Stimulated activated CD8-positive, alpha-beta memory T cell treated with anti-CD3 and anti-CD28 coated beads, Interleukin-4, amount 100 ng/mL, for 24 hours (primary cell): Measurements from ENCODE around the gene WASF3.
"Not testable (repeated sequence)": the region's sequence is repeated elsewhere in the genome, so short reads cannot be mapped to it uniquely, and the experiment has no call there.

Source experiments
- DNase-seq: peaks from one replicate; pipeline ENCODE4 v3.0.0-alpha.2; 2020; ENCODE audit warnings: low read depth

Gene WASF3

DNA sequence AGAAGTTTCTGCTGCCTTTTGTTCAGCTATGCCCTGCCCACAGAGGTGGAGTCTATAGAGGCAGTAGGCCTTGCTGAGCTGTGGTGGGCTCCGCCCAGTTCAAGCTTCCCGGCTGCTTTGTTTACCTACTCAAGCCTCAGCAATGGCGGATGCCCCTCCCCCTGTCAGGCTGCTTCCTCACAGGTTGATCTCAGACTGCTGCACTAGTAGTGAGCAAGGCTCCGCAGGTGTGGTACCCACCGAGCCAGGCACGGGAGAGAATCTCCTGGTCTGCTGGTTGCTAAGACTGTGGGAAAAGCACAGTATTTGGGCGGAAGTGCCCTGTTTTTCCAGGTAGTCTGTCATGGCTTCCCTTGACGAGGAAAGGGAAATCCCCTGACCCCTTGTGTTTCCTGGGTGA lies 78.6 kb downstream of the WASF3 start:
- DNase-seq: not testable (repeated sequence)

DNA sequence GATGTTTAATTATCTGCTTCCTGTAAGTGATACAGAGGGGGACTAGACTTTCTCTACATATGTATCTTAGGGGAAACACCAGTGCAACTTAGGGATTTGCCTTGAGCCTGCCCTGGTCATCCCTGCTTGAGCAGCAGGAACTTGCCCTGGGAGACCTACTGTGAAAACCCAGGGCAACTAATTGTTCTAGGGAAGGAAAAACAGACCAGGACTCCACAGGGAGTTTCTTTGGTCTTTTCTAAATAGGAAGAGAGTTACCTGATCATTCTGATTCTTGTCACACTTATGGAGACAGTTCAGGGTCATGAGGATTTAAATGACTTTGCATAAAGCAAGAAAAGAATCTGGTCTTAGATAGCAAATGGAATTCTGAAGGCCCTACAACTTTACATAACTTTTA lies 89.1 kb downstream of the WASF3 start:
- no peak for DNase-seq

DNA sequence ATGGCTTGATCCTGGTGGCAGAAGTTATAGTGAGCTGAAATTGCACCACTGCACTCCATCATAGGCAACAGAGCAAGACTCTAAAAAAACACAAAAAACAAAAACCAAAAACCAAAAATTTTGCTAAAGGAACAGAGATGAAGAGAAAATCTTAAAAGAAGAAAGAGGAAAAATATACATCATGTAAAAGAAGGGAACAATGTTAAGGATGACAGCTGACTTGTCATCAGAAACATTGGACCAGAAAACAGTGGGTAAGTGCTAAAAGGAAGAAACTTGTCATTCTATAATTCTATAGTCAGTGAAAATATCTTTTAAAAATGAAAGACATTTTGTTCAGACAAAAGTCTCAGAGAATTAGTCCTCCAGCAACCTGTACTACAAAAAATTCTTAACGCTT lies 93.8 kb downstream of the WASF3 start:
- no peak for DNase-seq

DNA sequence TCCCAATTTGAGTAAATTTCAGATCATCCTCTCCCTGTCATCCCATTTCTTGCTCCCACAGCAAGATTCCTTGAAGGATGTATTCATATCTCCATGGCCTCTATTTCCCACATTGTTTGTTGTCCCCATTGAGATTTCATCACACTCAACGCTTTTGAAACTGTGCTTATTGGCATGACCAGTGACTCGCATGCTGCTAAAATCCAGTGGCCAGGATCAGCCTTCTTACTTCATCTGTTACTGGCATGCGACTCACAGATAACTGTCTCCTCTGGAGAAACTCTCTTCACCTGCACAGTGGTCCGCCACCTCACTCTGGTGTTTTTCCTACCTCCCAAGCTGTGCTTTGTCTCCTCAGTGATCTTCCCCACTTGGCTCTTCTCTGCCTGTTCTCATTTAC lies 95.8 kb downstream of the WASF3 start:
- DNase-seq: no peak

DNA sequence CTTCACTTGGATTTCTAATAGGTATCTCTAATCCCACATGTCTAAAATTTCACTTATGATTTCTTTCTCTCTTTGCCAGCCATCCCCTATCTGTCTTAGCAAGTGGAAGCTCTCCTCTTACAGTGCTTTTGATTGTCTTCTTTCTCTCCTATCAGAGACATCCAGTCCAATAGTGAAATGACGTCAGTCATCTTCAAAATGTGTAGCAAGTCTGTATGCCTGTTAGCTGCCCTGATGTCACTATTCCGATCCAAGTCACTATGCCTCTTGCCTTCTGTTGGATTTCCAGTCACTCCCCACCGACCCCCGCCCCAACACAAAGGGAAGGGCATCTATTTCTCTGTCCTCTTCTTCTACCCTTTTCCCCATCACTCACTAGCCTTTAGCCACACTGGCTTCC lies 96.4 kb downstream of the WASF3 start:
- DNase-seq: no peak

DNA sequence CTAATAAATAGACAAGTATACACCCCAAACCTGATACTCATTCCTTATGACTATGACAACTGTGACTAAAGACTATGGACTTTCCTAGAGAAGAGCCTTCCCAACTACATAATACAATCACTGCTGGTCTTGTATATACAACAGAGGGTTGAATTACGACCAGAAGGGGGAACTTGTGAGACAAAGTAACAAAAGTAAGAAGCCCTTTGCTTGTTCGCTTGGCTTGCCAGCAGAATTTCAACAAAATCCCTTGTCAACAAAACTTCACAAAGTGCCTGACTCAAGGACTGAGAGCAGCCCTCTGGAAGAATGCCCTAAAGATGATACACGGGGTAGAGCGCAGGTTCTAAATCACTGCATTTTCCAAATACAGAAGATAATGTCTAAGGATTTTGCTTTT lies 99.4 kb downstream of the WASF3 start:
- no peak for DNase-seq

DNA sequence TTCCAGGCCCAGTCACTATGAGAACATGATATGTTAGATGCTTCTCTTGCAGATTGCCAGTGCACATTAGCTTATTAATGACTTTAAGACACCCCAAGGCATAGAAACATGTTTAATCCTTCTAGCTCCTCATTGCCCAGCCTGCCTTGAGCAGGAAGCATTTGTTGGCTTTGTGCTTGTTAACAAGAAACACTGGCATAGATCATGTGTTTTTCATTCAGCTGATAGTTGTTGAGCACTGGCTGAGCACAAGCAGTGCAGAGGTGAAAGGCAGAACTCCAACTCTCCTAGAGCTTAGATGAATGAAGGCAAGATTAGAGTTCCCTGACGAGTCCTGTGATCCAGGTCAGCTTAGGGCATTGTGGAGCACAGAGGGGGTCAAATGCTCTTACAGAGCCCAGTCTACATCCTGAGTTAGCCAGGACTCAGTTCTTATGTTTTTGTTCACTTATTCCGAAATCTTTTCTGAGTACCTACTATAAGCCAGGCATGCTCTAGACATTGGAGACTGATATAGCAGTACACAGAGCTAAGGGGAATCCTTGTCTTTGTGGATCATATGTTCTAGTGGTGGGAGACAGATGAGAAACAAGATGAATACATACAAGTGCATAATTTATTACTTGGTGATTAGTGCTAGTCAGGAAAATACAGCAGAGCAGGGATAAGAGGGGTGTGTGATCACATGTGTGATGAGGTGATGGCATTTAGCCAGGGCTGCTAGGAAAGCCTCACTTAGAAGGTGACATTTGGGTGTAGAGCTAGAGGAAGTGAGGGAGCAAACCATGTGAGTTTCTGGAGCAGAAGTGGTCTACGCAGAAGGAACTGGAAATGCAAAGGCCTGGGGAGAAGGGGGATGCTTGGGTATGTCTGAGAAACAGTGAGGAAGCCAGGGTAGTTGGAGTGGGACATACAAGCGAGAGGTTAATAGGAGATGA lies 101.2 kb downstream of the WASF3 start:
- DNase-seq: no peak

DNA sequence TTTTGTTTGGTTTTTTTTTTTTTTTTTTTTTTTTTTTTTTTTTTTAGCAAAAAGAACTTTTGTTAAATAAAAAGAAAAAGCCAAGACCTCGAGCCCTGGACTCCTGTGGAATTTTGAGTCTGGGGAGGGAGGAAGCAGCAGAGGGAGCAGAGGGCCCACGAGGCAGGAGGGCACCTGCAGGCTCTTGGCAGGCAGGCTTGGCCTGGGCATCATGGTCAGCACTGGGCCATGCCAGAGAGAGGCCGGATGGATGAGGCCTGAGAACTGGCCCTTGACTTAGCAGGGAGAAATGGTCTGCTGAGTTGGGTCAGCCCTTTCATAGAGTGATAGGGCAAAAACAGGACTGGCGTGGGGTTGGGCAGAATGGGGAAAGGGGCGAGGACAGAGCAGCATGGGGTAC lies 102.7 kb downstream of the WASF3 start:
- no peak for DNase-seq

DNA sequence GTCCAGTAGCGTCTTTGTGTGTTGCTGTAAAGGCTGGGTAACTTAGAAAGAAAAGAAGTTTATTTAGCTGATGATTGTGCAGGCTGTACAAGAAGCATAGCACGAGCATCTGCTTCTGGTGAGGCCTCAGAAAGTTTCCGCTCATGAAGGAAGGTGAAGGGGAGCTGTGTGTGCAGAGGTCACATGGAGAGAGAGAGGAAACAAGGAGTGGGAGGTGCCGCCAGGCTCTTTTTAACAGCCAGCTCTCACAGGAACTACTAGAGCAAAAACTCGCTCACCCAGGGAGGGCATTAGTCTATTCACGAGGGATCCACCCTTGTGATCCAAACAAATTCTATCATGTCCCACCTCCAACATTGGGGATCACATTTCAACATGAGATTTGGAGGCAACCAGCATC lies 103.3 kb downstream of the WASF3 start:
- DNase-seq: no peak

DNA sequence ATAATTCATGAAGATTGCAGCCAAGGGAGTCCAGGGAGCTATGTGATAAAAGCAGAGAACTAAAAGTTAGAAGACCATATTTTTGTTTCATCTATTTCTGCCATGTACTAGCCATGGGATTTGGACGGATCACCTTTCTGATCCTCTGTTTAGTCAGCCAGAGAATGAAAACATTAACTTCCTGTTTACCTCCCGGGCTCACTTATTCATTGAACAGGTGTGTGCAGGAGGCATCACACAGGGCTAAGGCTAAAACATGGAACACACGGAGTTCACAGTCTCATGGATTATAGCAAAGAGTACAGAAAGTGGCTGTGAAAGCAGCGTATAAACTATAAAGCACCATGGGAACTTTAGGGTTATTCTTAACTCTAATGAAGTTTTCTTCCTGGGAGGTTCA lies 106.3 kb downstream of the WASF3 start:
- DNase-seq: no peak

DNA sequence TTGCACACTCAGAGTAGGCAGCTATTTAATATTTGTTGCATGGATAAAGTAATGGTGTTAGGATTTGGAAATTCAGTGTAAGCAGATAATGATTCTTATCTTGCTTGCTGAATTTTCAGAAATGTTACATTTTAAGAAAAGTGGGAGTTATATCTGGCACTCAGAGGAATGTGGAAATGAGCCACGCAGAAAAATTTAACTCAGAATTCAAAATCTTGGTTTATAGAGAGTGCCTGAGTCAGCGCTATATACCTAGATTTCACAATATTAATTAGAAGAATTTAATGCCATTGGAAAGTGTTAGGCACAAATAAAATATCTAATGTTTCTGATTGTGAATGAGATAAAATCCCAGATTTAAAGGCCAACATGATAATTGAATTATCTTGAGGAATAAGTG lies 106.8 kb downstream of the WASF3 start:
- no peak for DNase-seq

DNA sequence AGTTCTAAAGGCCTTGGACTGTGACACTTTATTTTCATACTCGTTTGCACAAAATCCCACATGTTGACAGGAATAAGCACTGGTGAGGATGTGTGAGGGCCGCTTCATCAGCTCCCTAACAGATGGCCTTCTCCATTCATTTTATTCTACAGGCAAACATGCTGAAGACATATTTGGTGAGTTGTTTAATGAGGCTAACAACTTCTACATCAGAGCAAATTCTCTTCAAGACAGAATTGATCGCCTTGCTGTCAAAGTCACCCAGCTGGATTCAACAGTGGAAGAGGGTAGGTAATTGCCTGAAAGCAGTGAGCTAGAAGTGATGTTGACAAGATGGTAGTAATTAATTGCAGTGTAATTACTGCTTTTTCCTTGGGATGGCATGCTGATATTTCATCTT lies 107.4 kb downstream of the WASF3 start:
- DNase-seq: no peak

DNA sequence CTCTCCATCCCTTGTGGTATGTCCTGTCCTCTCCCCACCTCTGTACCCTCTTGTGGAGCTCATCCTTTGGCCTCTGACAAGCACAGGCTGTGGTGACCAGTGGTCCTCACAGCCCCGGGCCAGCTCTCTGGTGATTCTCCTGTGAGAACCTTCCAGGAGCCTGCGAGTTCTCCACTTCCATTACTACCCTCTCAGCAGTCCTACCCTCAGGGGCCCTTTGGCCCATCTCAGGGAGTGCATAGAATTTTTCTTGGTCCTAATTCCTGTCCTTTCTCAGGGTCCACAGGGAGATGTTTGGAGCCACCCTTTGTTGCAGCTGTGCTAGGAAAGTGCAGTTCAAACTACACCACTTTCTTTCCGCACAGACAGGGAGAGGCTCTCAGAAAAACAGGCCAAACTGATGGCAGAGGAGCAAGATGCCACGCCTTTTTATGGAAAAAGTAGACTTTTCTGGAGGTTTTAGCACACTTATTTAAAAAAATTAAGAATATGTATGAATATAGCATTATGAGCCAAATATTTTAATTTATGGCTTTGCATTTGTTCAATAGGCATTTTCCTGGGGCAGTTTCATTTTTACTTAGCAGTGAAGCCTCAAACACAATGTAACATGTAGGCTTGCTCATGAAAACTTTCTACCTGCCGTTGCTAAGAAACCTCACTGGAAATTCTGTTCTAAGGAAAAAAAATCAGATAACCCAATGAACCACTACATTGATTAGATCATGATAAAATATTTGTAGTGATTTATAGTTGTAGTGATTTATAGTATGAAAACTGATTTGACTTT lies 111.1 kb downstream of the WASF3 start:
- no peak for DNase-seq

DNA sequence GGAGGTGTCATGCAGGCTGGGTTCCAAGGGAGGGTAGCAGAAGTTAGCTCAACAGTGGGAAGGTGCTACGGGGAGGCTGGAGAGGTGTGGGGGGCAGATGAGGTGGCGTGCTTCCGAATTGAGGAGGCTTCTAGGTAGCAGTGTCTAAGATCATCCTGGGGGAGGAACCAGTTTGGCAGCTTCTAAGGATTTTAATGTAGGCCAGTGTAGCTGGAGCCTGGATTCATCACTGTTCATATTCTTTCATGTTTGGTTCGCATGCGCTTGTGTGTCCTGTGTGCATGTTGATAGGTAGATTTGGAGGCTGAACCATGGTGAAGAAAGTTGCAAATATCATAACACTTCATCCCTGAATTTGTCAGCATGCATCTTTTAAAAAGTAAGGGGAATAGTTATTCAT lies 116.4 kb downstream of the WASF3 start:
- DNase-seq: no peak

DNA sequence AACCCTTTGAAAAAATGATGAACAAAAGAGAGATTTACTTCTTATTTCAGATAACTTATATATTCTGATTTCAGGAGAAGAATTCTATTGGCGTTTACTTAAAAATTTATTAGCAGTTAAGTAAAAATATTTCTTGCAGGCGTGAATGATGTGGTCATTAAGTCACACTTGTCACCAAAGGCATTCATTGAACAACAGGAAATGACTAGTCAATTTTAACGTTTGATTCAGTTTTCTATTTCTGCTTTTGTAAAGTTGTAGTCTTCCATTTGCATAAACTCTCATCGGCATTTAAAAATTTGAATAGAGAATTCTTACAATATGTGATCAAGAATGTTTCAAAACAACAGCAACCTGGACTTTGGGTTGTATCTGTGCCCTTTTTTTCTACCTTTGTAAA lies 119.7 kb downstream of the WASF3 start:
- DNase-seq: no peak

DNA sequence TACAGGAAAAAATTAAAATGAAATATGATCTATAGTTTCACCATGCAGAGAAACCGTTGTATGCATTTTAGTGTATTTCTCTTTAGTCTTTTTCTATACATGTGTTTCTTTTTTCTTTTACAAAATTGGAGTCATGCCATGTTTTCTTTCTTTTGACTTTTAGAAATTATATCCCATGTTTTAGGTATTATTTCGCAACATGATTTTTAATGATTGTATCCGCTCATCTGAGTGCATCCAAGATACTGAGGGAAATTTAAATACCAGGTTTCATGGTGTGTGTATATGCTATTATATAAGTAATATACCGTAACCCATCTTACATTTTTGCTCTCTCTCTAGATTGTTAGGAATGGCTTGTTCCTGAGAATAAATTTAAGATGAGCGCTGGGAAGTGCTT lies 120.8 kb downstream of the WASF3 start:
- DNase-seq: no peak

DNA sequence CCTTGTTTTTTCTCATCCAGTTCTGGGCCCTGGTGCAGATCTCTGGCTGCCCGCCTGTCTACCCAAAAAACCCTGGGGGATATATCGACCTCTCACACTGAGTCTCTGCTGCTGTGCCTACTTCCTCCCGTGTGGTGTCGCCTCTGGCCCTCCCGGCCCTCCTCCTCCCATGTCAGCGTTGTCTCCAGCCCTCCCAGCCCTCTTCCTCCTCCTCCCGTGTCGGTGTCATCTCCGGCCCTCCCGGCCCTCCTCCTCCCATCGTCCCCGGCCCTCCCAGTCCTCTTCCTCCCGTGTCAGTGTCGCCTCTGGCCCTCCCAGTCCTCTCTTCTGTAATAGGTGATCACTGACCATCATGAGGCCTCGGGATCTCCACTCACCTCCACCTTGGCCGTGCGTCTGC lies 121.3 kb downstream of the WASF3 start:
- no peak for DNase-seq

DNA sequence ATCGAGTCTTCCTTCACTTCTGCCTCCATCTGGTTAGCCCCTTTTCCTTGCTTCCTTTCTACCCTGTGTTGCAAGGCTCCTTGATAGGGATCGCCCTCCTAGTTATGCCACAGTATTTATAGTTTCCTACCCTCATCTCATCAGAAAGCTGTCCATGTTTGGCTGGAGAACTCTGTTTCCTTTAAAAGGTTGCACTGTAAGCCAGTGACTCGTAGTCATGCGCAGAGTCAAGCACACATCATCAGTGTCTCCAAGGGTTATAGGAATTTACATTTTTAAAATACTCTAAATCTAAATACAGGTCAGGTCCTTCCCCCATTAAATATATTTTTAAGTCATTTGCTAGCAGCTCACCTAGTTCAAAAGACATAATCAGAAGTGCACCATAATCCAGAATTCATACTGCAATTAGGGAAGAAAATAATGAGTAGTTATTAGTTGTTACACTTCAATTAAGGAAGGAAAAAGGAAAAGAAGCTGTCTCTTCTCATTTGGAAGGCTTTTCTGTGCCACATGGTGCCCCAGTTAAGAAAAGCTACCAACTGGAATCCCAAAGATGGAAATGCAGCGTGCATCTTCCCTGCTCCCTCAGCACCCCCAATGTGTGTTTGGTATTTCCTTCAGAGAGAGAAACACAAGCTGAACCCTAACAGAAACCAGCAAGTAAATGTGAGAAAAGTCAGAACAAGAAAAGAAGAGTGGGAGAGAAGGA lies 122.1 kb downstream of the WASF3 start:
- DNase-seq: no peak

DNA sequence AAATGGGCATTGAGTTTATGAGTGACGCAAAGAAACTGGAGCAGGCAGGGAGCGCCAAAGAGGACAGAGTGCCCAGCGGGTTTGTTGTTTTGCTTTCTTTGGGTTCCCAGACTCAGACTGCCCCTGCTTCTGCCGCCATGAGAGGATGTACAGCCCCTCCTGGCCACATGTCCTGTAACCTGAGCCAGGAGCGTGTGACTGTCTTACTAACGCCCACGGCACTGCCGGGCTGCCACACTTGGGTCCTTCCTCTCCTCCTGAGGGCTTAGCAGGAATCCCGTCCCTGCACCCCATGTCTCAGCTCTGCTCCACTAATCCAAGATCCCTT lies 122.6 kb downstream of the WASF3 start:
- no peak for DNase-seq

DNA sequence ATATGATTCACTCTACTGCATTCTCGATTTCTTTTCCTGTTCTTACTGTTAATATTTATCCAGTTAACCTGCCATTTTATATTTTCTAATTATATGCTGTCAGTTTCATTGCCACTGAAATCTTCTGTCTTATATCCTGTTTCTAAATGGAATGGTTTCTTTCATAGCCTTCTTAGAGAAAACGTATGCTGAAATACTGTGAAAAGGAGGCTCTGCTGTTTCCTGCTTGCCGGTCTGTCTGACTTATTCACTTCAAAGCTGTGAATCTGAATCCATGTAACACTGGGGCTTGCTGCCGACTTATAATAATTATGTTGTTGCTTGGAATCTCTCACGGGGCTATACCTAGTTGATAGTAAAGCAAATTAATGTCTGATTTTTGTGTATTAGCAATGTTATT lies 123.1 kb downstream of the WASF3 start:
- DNase-seq: no peak

DNA sequence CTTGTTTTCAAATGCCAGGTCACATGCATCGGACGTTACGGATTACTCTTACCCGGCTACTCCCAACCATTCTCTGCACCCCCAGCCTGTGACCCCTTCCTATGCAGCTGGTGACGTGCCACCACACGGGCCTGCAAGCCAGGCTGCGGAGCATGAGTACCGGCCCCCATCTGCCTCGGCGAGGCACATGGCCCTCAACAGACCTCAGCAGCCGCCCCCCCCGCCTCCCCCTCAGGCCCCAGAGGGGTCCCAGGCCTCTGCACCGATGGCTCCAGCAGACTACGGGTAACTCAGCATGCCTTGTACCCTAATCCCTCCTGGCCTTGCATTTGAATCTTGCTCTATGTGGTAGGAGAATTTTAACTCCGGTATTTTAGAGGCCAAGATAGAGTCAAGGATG lies 123.6 kb downstream of the WASF3 start:
- DNase-seq: no peak

DNA sequence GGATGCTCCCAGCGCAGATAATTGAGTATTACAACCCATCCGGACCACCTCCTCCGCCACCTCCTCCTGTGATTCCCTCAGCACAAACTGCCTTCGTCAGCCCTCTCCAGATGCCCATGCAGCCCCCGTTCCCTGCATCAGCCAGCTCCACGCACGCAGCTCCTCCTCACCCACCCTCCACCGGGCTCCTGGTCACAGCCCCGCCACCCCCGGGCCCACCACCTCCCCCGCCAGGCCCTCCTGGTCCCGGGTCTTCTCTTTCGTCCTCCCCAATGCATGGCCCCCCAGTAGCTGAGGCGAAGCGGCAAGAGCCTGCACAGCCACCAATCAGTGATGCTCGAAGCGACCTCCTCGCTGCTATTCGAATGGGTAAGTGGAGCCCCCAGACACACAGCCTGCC lies 125.1 kb downstream of the WASF3 start:
- DNase-seq: no peak

DNA sequence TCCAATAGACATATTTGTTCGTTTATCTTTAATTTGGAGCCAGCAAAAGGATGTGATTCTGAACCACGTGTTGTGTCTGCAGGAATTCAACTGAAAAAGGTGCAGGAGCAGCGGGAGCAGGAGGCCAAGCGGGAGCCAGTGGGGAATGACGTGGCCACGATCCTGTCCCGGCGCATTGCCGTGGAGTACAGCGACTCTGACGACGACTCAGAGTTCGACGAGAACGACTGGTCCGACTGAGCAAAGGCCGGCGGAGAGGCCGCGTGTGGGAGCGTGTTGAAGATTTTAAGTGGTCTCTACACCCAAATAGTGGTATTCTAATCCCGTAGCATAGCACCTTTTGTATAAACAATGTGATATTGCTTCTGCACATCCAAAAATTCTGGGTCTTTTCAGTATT lies 128.1 kb downstream of the WASF3 start:
- no peak for DNase-seq
